Posterior cingulate gyrus (tissue), 11 donors: Measurements from ENCODE around the gene RNF186.

ENCODE experiments used
- DNase-seq, 10 donors: peaks; one replicate each; pipeline versions ENCODE4 v3.0.0 to v3.0.0-alpha.2; 2020 to 2021; ENCODE audit warnings: mixed read lengths in 3 of 10
- intact Hi-C: fragments of 100-400 bp; cut with DNase I; formaldehyde crosslinking; loops from one replicate; pipeline ENCODE4 v1.15.1; 2023

RNF186 gene

GRCh38 chr1:19769211-19769932 is 45.7 kb downstream of the RNF186 start:
- intact Hi-C loops = no loop called here
- peak in 1 of 10 donors; percentile 62 for DNase-seq

DNA sequence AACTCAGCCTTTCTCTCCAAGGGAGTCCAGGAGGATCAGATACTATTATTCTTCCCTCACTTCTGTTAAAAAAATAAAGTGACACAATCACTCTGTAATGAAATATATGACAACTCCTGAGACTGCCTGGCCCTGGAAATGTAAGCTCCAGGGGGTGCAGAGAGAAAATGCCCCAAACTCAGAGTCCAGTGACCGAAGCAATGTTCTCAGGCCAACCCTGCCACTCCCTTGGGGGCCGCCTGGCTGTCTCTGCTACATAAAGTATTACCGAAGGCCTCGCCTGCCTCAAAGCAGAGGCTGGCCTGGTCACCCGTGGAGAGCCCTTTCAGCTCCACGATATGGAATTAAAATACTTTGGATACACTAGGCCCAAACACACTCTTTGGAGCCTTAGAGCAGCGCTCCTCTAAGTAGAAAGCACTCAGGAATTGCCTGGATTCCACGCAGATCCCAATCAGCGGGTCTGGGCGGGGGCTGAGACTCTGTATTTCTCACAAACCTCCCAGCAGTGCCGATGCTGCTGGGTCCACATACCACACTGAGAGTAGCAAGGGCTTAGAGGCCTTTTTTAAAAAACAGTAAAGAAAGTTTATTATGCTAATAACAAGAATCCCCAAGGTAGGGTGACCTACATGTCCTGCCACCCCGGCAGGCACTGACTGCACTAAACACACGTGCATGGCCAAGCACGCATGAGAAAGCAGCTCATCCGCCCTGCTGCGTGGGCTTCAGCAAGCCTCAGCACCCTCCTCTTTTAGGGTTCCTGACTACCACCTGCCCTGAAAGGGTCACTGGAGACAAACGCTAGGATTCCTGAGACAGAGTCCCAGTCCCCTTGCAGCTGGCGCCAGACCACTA is 46.5 kb downstream of the RNF186 start:
- DNase-seq = peak in 1 of 10 donors; percentile 33
- intact Hi-C loops = no loop called here

- DNase-seq = peak in 1 of 10 donors; percentile 8
- intact Hi-C loops = no loop called here
These were observed 49.5 kb downstream of the RNF186 start for GRCh38 chr1:19765623-19766022.

DNA sequence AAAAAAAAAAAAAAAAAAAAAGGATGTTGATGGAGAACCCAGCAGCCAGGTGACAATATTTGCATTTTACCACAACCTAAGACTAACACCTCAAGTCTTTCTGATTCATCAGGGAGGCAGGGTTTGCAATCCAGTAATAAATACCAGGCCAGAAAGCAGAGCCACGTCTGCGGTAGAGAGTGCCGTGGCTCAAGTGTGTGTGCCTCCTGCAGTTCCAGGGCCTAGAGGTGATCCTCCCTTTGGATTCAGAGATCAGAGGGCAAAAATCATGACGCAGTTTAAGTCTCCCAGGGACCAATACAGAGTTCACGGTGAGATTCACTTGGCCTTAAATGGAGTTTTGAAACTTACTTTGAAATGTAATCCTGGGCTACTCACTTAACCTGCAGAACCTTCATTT is 50.2 kb downstream of the RNF186 start:
- intact Hi-C loops = no loop called here
- peak in 1 of 10 donors; percentile 24 for DNase-seq
